Tibial nerve (tissue), 4 donors: ENCODE measurements around the gene LRP6.

Source experiments
- EP300 ChIP-seq, 2 donors: sonication (generic); formaldehyde crosslinking; IDR thresholded peaks; one replicate each; pipeline ENCODE4 v1.6.1; 2017; ENCODE audit warnings: antibody characterized with exemption in 2 of 2, mild to moderate bottlenecking in 1 of 2
- POLR2A ChIP-seq, 2 donors: fragments of 450-650 bp; IDR thresholded peaks; one replicate each; pipeline ENCODE4 v1.6.1; 2017; ENCODE audit warnings: antibody characterized with exemption in 2 of 2, mild to moderate bottlenecking in 2 of 2, moderate library complexity in 2 of 2
- TF ChIP-seq, protein P1 (sequence below), 5 experiments: fragments of 200-600 bp in 3 of 5; fragments of 450-650 bp in 2 of 5; sonication (generic) in 3 of 5; IDR thresholded peaks; one replicate each; pipeline ENCODE4 v1.5.1; 2016 to 2019; ENCODE audit warnings: antibody characterized with exemption in 5 of 5, mild to moderate bottlenecking in 3 of 5, moderate library complexity in 2 of 5

DNA sequence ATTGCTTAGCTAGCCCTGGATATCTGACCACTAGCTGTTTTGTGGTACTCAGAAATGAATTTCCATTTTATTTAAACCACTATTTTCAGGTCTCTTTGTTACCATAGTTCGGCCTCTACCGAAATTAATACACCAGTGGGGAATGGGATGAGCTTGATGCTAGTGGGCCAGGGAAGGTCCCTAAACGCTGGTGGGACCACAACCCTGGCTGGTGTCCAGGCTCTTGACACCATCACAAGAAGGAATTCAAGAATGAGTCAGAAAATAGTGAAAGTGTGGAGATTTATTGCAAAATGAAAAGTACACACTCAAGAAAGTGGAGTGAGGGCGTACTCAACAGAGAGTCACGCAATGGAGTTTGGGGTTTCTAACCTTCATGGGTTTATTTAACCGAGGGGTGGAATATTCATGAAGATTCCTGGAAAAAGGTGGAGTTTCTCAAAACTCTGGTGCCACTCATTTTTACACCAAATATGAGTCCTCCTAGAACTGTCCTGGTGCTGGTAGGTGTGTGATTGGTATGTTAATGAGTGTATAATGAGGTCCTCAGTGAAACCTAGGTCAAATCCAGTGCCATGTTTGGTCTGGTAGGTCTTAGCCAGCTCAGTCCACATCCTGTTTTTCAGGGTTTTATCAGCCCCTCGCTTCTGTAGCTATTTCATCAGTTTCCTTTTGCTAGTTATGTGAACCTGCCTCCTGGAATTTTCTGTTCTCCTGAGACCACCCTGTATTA is 38.9 kb upstream of the LRP6 start:
- TF ChIP-seq, protein P1, sequence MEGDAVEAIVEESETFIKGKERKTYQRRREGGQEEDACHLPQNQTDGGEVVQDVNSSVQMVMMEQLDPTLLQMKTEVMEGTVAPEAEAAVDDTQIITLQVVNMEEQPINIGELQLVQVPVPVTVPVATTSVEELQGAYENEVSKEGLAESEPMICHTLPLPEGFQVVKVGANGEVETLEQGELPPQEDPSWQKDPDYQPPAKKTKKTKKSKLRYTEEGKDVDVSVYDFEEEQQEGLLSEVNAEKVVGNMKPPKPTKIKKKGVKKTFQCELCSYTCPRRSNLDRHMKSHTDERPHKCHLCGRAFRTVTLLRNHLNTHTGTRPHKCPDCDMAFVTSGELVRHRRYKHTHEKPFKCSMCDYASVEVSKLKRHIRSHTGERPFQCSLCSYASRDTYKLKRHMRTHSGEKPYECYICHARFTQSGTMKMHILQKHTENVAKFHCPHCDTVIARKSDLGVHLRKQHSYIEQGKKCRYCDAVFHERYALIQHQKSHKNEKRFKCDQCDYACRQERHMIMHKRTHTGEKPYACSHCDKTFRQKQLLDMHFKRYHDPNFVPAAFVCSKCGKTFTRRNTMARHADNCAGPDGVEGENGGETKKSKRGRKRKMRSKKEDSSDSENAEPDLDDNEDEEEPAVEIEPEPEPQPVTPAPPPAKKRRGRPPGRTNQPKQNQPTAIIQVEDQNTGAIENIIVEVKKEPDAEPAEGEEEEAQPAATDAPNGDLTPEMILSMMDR (IDR thresholded peaks at IDR 0.05): no peak
- no peak for TF ChIP-seq EP300 (IDR thresholded peaks at IDR 0.05)
- no peak for TF ChIP-seq POLR2A (IDR thresholded peaks at IDR 0.05)
